ENCODE data around the gene TENM3. TPM values are rescaled to one million over a fixed set of nuclear protein-coding genes. Genes with fewer than 3 reads are reported as not detected.

Gene TENM3
- total and polyA plus RNA-seq, 2 of the 8 experiments (the other 6 are each of a cell fraction or from before 2014, with no cell fraction given), result 36.9 to 69.3 TPM

- TF ChIP-seq CHD7 (IDR thresholded peaks at IDR 0.05; ENCODE audit: insufficient replicate concordance, low read length), result no peak
- no peak for TF ChIP-seq CHD2 (IDR thresholded peaks at IDR 0.05; ENCODE audit: low read length)
- TF ChIP-seq CBX8 (IDR thresholded peaks at IDR 0.05; ENCODE audit: borderline replicate concordance, low read depth, low read length), result no peak
- no peak for TF ChIP-seq KDM5A (IDR thresholded peaks at IDR 0.05; ENCODE audit: low read length)
- TF ChIP-seq HDAC6 (IDR thresholded peaks at IDR 0.05; ENCODE audit: low read depth, low read length), result no peak
- TF ChIP-seq CEBPB (IDR thresholded peaks at IDR 0.05; ENCODE audit: low read depth, low read length), result no peak
- no peak for TF ChIP-seq JUN (IDR thresholded peaks at IDR 0.05; ENCODE audit: low read depth, low read length)
- no peak for TF ChIP-seq RAD21 (IDR thresholded peaks at IDR 0.05 in 1 of 2, conservative IDR thresholded peaks at IDR 0.05 in 1 of 2; ENCODE audit: low read depth in 2 of 2, low read length in 2 of 2)
- TF ChIP-seq KDM1A (IDR thresholded peaks at IDR 0.05; ENCODE audit: borderline replicate concordance, low read length), result no peak
- TF ChIP-seq SP4 (IDR thresholded peaks at IDR 0.05; ENCODE audit: low read length), result no peak
- no peak for TF ChIP-seq NANOG (IDR thresholded peaks at IDR 0.05; ENCODE audit: insufficient read depth, low read depth, low read length, poor library complexity, severe bottlenecking)
Measured at GRCh38 chr4:182827166-182827565, 584.0 kb downstream of the TENM3 start (continued).
